ENCODE data around the gene HYAL3. TPM values are rescaled to one million over a fixed set of nuclear protein-coding genes. Genes with fewer than 3 reads are reported as not detected.
A peak's percentile ranks its signal among the peaks of the same experiment; 100 is the strongest.

HYAL3 gene
- total and polyA plus RNA-seq, 2 of the 8 experiments (the other 6 are each of a cell fraction or from before 2014, with no cell fraction given): 3.2 to 12.2 TPM

GRCh38 chr3:50327129-50327528, 27.9 kb upstream of the HYAL3 start:
- H3K79me1 ChIP-seq (ENCODE audit: low read depth, low read length): peaks cover 5% of the 10 kb centered on the region; the same call in 1 of the 2 replicates
- DNase-seq (ENCODE audit: low read depth in 1 of 2, low spot score in 2 of 2) (no peak), FAIRE-seq (no peak)
- ChIA-PET POLR2A (ENCODE audit: partially characterized antibody) (interaction anchor here (0.8 to 6.4 kb wide), 9 partner anchors 7 to 63 kb away, joined by 3 to 36 read pairs (median 15); partner anchors contain the start of genes HYAL1, HYAL2, IFRD2 and RASSF1), CTCF (ENCODE audit: partially characterized antibody) (interaction anchor here (1.1 to 7.5 kb wide), 6 partner anchors 10 to 215 kb away, joined by 3 to 75 read pairs (median 4); partner anchors contain the start of genes HYAL3, LSMEM2 and NAA80)
- H3K4me1 ChIP-seq (replicated peaks in 1 of 4; ENCODE audit: control insufficient read depth in 3 of 4, insufficient read depth in 4 of 4, low read length in 3 of 4): peaks cover 0 to 27% (median 13%) of the 10 kb centered on the region in 4 experiments; a peak in 6 of 7 replicates
- no peak overlapping the region for H2BK20ac ChIP-seq (ENCODE audit: low read length)
- no peak overlapping the region for H3K4ac ChIP-seq (replicated peaks; ENCODE audit: insufficient read length, low read depth, low read length)
- H3K4me2 ChIP-seq (ENCODE audit: insufficient read depth in 1 of 2, low read depth in 2 of 2, low read length in 2 of 2): peak overlapping the region; percentile 72 to 98
- no peak overlapping the region for H4K91ac ChIP-seq (replicated peaks; ENCODE audit: insufficient read length, low read length)
- no peak overlapping the region for H3K27ac ChIP-seq (ENCODE audit: low read depth, low read length)
- H4K20me1 ChIP-seq (replicated peaks in 1 of 2; ENCODE audit: control insufficient read depth in 1 of 2, insufficient read depth in 2 of 2, low read length in 2 of 2): peaks cover 6 to 7% of the 10 kb centered on the region in 2 experiments
- WGBS, 2 experiments (ENCODE audit: extremely low coverage in 1 of 2, insufficient coverage in 1 of 2, insufficient read length in 1 of 2, insufficient replicate concordance in 2 of 2, low coverage in 1 of 2, low lambda C conversion rate in 2 of 2, missing lambda C conversion rate in 1 of 2): 89% methylated on average over 4 of the region's 4 CpGs; no CpG with 5 or more reads in 1 of the 2 experiments
- no peak overlapping the region for H2AFZ ChIP-seq (ENCODE audit: low read length)
- no peak overlapping the region for H2BK5ac ChIP-seq (ENCODE audit: low read depth, low read length)
- no peaks in the 10 kb centered on the region for H3K27me3 ChIP-seq (replicated peaks in 1 of 4; ENCODE audit: control insufficient read depth in 3 of 4, extremely low read depth in 1 of 4, insufficient read depth in 3 of 4, low read length in 3 of 4)
- no peak overlapping the region for H2BK15ac ChIP-seq (ENCODE audit: low read length)
- H2BK120ac ChIP-seq (replicated peaks; ENCODE audit: low read depth, low read length): no peak overlapping the region
- peak overlapping the region; percentile 52 to 97 (median 90) for H3K4me3 ChIP-seq (ENCODE audit: extremely low read depth in 1 of 4, insufficient read depth in 2 of 4, low read depth in 3 of 4, low read length in 4 of 4)
- H3K36me3 ChIP-seq (ENCODE audit: control insufficient read depth in 2 of 4, insufficient read depth in 4 of 4, low read length in 3 of 4): peaks cover 10 to 31% (median 22%) of the 10 kb centered on the region in 4 experiments; a peak in 7 of 8 replicates
- no peaks in the 10 kb centered on the region for H3K9me3 ChIP-seq (ENCODE audit: insufficient read depth in 2 of 2, low read depth in 1 of 2, low read length in 1 of 2)
- H3K79me2 ChIP-seq (ENCODE audit: control insufficient read depth in 1 of 2, insufficient read depth in 2 of 2, low read length in 2 of 2): peaks cover 0 to 11% of the 10 kb centered on the region in 2 experiments; a peak in 2 of 4 replicates
- H3K56ac ChIP-seq (replicated peaks; ENCODE audit: insufficient read length, low read depth, low read length): no peak overlapping the region
- TF ChIP-seq SRF (IDR thresholded peaks at IDR 0.05; ENCODE audit: low read depth, low read length) (no peak), KDM1A (IDR thresholded peaks at IDR 0.05; ENCODE audit: borderline replicate concordance, low read length) (no peak), CBX5 (IDR thresholded peaks at IDR 0.05; ENCODE audit: low read depth, low read length) (no peak), GTF2F1 (IDR thresholded peaks at IDR 0.05; ENCODE audit: borderline replicate concordance, low read depth, low read length) (no peak), TAF1 (IDR thresholded peaks at IDR 0.05; ENCODE audit: low read depth, low read length) (no peak), POLR2AphosphoS5 (IDR thresholded peaks at IDR 0.05; ENCODE audit: low read depth, low read length) (no peak), E2F6 (IDR thresholded peaks at IDR 0.05) (no peak), GABPA (IDR thresholded peaks at IDR 0.05; ENCODE audit: borderline replicate concordance, insufficient read depth, low read length) (no peak), ASH2L (IDR thresholded peaks at IDR 0.05; ENCODE audit: low read length) (no peak)
- peak overlapping the region; percentile 42; the same call in 1 of the 2 replicates for H4K8ac ChIP-seq (ENCODE audit: extremely low read depth, insufficient read depth, low read length)
- H3K18ac ChIP-seq (ENCODE audit: extremely low read depth, low read length): no peak overlapping the region
- no peak overlapping the region for H2AK5ac ChIP-seq (ENCODE audit: low read depth, low read length)
- no peak overlapping the region for H2BK12ac ChIP-seq (ENCODE audit: low read depth, low read length)
- H3K23ac ChIP-seq (ENCODE audit: insufficient read length): no peak overlapping the region
- peaks cover 19% of the 10 kb centered on the region; the same call in 1 of the 2 replicates for H3K23me2 ChIP-seq (ENCODE audit: low read depth, low read length)
- H3K9ac ChIP-seq (replicated peaks in 1 of 4; ENCODE audit: extremely low read depth in 1 of 4, low read depth in 3 of 4, low read length in 3 of 4): peak overlapping the region in 1 of 4 experiments; percentile 72; a peak in 3 of 7 replicates
- H3K14ac ChIP-seq (ENCODE audit: insufficient read length): no peak overlapping the region
- no peak overlapping the region for H4K5ac ChIP-seq (ENCODE audit: insufficient read length, low read depth, low read length)

Measured in H1 (cell line).